K562 (cell line): Measurements from ENCODE around the gene TFEC.

Source experiments
- CHD2 ChIP-seq: IDR thresholded peaks from 2 replicates; pipeline ENCODE4 v1.6.1; 2011; ENCODE audit warnings: low read depth, low read length
- HDAC1 ChIP-seq, 2 experiments: fragments of 450-650 bp; IDR thresholded peaks; 2 replicates each; pipeline ENCODE4 v1.6.1; 2016 to 2017; ENCODE audit warnings: inconsistent platforms in 1 of 2, mild to moderate bottlenecking in 1 of 2, moderate library complexity in 1 of 2
- HDAC3 ChIP-seq: fragments of 450-650 bp; IDR thresholded peaks from 2 replicates; pipeline ENCODE4 v1.6.1; 2018; ENCODE audit warnings: borderline replicate concordance, mild to moderate bottlenecking, moderate library complexity; ENCODE audit not compliant: partially characterized antibody
- HDAC6 ChIP-seq: IDR thresholded peaks from 2 replicates; pipeline ENCODE4 v1.6.1; 2012; ENCODE audit warnings: low read depth, mild to moderate bottlenecking, control low read depth, inconsistent platforms, low read length, moderate library complexity
- KLF16 ChIP-seq: IDR thresholded peaks from 2 replicates; pipeline ENCODE4 v1.6.1; 2016; ENCODE audit warnings: antibody characterized with exemption
- MAFK ChIP-seq: IDR thresholded peaks from 2 replicates; pipeline ENCODE4 v1.6.1; 2011; ENCODE audit warnings: low read length, improper control_type of control experiment
- POLR2AphosphoS5 ChIP-seq: IDR thresholded peaks from 2 replicates; pipeline ENCODE4 v1.6.1; 2011; ENCODE audit warnings: mild to moderate bottlenecking, low read depth, low read length, moderate library complexity; ENCODE audit not compliant: control insufficient read depth, insufficient read depth
- ZBTB43 ChIP-seq: sonication (generic); formaldehyde crosslinking; IDR thresholded peaks from 2 replicates; pipeline ENCODE4 v1.8.0; 2023; ENCODE audit warnings: mild to moderate bottlenecking, missing genetic modification reagents
- ZNF3 ChIP-seq: fragments of 250-450 bp; sonication (Bioruptor Pico); IDR thresholded peaks from 2 replicates; pipeline ENCODE4 v1.5.0; 2021; ENCODE audit warnings: mild to moderate bottlenecking, moderate library complexity
- ZNF785 ChIP-seq: fragments of 250-450 bp; sonication (Bioruptor Pico); IDR thresholded peaks from 2 replicates; pipeline ENCODE4 v1.4.0; 2020; ENCODE audit warnings: mild to moderate bottlenecking

GRCh38 chr7:115933471-115933870 lies 97.1 kb downstream of the TFEC start:
- TF ChIP-seq HDAC1 (IDR thresholded peaks at IDR 0.05) (no peak), POLR2AphosphoS5 (no peak), HDAC6 (no peak), KLF16 (no peak), MAFK (no peak), CHD2 (no peak), ZNF785 (CRISPR knock-in tag) (no peak), ZNF3 (CRISPR knock-in tag) (no peak), HDAC3 (no peak), ZBTB43 (no peak)
